Urothelium cell line (cell line): Measurements from ENCODE around the gene TTLL6.
"Not testable (repeated sequence)": the region's sequence is repeated elsewhere in the genome, so short reads cannot be mapped to it uniquely, and the experiment has no call there.

Source experiments
- DNase-seq: peaks from one replicate; pipeline ENCODE4 v3.0.0; 2011; ENCODE audit warnings: low spot score, mixed read lengths
- FAIRE-seq: peaks from 2 replicates; lab custom pipeline; 2011; peaks lifted over from hg19 to GRCh38; lab: Jason Lieb, UNC

The TTLL6 gene

DNA sequence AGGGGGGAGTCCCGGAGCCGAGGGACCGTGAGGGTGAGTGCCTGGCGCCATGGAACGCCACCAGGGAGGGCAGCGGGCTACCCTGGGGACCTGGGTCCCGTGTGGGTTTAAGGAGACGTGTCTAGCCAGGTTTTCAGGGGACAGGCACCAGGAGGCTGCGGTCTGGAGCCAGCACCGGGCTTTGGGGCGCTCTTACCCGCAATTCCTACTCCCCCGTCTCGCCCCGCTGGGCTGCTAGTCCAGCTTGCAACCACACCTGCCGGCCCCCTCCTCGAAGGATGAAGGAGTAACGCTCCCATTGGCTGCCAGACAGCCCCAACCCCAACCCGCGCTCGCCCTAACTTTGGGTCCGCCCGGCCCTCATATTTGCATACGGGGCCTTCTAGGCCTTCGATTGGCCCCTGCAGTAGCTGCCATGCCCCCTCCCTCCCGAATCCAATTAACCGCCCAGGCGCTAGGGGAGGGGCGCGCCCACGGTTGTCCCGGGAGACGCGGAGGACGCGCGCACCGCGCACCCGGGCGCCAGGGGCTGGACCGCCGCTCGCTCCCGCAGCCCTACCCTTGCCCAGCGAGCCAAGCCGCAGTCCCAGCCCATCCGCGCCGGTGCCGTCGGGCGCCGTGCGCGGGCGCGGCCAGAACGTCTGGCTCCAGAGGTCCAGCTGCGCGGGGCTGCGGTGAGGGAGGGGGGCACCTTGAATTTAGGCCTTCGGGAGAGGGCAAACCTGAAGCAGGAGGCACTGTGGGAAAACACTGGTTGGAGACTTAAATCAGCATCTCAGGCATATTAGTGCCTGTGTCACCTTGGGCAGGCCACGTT lies at the start of gene TTLL6:
Gene TTLL6, minus strand, starts transcription at position 456 of the 817 bp plus-strand sequence. Its CDS starts 157 bp downstream, at position 299.
- FAIRE-seq, result peak; percentile 87
- DNase-seq, result peak; percentile 95

DNA sequence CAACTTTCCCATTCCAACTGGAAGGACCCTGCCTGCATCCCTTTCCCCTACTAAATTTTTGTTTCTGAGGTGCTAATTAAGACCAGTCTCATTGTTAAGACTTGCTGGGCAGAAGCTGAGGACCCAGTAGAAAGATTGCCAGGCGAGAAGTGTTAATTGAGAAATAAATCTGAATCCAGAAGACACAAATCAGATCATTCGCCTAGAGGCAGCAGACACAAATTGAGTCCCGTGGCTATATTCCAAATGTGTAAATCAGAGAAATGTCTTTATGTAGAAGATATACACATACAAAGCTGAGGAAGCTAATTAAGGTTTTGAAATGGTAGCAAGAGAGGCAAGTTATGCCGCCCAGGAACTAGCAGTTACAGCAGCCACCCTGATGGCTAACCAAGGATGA lies 43.4 kb upstream of the TTLL6 start:
- FAIRE-seq, result no peak
- no peak for DNase-seq

DNA sequence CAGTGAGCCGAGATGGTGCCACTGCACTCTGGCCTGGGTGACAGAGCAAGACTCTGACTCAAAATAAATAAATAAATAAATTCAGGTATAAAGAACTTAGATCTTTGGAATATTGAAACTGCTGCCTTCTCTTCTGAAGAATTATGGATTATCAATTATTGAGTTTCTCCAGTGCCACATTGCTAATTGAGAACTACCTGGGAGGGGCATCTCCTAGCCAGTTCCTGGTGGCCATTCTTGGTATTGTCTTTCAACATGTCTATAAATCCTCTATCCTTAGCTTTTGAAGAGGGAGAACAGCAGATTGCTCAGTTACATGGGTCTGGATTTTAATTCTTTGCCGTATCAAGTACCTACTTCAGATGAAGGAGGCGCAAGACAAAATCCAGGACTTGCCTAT lies 43.0 kb upstream of the TTLL6 start:
- DNase-seq (no peak), FAIRE-seq (no peak)

DNA sequence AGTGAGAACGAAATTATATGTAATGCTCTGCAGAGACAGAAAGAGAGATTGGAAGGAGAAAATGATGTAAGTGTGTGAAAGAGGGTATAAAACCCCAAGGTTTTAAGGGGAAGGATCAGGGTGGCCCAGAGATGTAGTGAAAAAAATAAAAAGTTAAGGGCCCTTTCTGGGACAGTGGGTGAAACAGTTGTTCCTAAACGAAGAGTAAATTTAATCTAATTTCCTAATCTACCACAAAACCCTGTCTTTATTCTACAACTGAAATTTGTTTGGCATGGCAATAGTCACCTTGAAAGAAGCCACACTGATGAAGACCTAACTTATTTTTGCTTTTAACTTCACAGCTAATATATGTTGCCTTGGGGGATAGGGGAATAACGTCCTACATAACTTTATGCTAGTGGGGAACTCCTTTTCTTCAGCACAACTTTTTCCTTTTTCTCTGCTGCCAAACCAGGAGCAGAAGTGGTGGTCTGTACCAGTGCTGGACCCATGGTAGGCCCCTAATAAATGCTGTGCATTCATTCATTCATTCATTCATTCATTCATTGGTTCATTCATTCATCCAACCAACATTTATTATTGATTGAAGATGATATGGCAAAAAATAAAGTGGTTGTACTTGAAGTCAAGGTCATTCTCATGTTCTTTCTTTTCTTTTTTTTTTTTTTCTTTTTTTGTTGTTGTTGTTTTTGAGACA lies 39.2 kb upstream of the TTLL6 start:
- no peak for DNase-seq
- FAIRE-seq, result no peak

DNA sequence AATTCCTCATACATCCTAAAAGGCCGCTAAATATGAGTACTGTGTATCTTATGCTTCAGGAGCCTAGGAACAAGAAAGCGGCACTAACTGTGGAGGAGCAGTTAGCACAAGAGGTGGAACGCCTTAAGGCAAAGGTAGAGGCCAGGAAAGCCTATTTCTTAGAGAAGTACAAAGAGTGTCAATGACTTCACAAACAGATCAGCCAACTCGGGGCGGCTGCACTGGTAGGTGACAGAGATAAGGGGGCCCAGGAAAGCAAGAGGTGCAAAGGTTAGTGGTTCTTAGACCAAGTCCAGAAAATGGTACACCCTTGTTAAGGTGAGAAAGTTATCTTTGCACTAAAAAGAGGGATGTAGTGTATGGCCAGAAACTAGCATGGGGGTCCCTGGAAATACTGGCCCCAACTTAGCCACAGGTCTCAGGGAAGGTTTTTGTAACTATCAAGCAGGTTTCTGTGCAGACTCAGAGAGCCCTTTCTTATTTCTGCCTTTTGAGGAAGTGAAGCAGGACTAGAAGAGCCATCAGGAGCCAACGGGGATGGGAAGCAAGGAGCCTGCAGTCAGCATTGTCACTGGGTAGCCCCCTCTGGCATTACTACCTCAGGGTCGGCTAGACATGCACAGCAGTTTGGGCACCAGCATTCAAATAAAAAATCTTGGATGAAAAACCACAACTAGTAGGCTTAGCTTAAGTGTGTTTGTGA lies 37.9 kb upstream of the TTLL6 start:
- DNase-seq (no peak), FAIRE-seq (no peak)

DNA sequence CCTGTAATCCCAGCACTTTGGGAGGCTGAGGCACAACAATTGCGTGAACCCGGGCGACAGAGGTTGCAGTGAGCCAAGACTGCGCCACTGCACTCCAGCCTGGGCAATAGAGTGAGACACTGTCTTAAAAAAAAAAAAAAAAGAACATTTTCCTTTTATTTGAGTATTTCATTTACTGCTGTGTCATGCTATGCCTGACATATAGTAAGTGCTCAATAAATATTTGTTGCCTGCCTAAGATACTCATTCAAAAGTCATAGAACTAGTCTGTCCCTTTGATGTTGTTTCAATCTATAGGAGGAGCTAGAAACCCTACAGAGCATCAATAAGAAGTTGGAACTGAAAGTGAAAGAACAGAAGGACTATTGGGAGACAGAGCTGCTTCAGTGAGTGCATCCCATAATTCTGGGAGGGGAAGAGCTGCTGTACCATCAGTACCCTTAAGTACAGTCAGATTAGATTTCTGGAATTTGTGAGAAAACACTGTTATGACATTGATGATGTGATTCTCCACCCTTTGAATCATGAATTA lies 33.8 kb upstream of the TTLL6 start:
- DNase-seq, result no peak
- no peak for FAIRE-seq

DNA sequence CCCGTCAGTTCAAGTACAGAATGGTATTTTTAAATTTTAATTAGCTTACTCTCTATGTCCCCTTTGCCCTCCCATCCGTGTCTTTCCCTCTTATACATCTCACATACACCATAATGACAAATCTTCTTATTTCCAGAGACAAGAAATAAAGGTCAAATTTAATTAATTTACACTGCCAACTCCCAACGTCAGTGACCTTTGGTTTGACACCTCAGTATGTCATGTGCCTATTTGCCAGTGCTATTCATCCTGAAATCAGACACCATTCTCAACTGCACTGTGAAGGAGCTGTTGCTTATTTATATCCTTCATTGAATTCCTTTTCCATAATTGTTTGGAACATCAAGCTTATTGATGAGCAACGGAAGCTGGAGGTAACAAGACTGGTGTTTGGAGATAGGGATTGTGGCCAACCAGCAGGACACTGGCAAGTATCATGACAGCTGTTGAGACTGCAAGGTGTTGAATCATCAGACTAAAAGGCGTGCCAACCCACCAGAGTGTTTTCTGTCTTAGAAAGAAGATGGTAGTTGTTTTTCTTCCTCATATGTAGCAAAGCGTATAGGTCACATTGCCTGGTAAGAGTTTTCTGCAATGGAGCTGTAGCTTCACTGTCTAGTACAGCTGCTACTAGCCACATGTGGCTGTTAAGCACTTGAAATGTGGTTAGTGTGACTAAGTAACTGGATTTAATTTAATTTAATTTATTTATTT lies 26.3 kb upstream of the TTLL6 start:
- no peak for FAIRE-seq
- no peak for DNase-seq

DNA sequence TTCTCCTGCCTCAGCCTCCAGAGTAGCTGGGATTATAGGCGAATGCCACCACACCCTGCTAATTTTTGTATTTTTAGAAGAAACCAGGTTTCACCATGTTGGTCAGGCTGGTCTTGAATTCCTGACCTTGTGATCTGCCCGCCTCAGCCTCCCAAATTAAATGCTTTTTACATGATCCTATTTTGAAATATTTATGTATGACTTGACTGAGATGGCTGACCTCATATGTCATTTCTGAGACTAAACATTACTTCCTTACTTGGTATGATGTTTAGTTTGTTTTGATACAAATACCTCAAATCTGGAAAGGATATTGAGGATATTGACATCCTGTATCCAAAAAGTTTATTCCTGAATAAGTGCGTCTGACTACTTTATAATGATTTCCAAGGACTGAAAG lies 25.7 kb upstream of the TTLL6 start:
- FAIRE-seq (no peak), DNase-seq (no peak)

DNA sequence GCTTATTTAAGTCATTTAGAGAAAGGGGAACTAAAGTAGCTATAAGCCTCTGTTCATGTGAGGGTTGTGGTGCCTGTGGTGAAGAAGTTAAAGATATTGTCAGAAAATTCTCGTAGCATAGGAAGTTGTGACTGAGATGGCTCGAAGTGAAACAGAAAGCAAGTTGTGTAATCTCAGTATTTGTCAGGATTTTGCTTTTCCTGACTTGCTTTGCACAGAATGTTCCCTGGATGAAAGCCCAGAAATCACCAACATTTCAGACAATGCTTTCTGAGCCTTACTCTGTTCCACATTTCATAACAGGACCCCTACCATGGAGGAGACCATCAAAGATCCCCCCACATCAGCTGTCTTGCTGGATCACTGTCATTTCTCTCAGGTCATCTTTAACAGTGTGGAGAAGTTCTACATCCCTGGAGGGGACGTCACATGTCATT lies 24.4 kb upstream of the TTLL6 start:
- no peak for FAIRE-seq
- no peak for DNase-seq

DNA sequence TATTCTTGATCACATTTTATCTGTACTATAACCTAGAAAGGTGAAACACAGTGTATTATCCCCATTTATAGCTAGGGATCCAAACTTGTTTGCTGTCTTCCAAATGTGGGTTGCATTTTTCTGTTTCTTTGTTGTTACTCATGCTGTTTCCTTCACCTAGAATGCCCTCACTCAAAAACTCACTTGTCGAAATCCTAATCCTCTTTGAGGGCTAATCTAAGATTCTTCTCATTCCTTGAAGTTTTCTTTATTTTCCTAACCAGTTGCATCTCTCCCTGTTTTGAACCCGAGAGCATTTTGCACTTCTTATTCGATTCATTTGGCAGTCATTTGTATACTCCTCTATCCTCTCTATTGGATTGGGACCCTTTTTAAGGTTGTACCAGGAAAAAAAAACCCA lies 23.4 kb upstream of the TTLL6 start:
- FAIRE-seq (no peak), DNase-seq (no peak)

DNA sequence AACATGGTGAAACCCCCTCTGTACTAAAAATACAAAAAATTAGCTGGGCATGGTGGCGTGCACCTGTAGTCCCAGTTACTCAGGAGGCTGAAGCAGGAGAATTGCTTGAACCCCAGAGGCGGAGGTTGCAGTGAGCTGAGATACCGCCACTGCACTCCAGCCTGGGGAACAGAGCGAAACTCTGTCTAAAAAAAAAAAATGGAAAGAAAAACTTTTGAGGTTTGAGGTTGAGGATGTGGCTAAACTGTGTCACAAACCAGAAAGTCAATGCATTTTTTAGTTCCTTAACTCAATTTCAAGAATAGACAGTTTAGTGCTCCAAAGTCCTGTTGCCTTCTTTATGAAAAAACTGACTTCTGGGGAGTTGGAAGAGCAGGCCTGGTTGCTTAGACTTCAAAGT lies 20.4 kb upstream of the TTLL6 start:
- DNase-seq, FAIRE-seq: not testable (repeated sequence)

DNA sequence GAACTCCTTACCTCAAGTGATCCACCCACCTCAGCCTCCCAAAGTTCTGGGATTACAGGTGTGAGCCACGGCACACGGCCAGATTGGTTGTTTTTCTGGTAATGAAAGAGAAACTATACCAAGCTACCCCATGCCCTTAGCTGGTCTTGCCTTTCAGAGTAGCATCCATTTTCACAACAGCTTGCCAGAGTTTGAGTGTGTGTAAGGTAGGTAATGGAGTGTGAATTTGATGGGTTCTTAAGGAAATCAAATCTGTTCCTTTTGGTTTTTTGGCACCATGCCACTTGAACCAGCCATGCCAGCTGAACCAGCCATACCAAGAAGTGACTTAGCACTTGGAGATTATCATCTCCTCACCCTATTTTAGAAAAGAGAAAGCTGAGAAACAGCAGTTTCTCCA lies 18.9 kb upstream of the TTLL6 start:
- no peak for DNase-seq
- FAIRE-seq, result no peak

DNA sequence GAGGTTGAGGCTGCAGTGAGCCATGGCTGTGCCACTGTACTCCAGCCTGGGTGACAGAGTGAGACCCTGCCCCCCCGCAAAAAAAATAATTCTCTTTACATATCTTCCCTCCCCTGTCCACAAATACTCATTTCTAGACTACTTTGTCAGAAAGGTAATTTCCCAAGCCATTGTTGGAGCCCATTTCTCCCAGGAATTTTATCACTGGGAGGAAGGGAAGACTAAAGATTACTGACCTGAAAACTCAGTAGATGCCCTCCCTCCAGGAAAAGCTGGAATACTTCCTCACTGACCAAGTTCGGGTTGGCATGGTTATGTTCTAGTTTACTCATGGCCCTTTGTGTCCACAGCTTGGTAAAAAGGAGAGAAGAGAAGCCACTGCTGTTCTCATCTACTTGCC lies 17.9 kb upstream of the TTLL6 start:
- no peak for FAIRE-seq
- DNase-seq, result no peak

DNA sequence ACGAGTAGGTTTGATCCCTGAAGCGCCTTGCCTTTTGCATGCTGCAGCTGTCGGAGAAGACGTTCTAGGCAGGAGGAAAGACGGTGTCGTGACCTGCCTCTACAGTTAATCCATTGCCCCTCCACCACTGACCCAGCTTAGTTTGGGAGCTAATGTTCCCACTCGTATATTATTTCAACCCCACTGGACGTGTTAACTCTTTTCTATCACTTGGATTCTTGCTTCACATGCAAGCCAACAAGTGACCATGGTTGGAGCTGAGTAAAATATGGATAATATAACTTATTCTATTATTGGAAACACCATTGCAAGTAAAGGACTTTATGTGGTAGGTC lies 14.5 kb upstream of the TTLL6 start:
- no peak for FAIRE-seq
- no peak for DNase-seq

DNA sequence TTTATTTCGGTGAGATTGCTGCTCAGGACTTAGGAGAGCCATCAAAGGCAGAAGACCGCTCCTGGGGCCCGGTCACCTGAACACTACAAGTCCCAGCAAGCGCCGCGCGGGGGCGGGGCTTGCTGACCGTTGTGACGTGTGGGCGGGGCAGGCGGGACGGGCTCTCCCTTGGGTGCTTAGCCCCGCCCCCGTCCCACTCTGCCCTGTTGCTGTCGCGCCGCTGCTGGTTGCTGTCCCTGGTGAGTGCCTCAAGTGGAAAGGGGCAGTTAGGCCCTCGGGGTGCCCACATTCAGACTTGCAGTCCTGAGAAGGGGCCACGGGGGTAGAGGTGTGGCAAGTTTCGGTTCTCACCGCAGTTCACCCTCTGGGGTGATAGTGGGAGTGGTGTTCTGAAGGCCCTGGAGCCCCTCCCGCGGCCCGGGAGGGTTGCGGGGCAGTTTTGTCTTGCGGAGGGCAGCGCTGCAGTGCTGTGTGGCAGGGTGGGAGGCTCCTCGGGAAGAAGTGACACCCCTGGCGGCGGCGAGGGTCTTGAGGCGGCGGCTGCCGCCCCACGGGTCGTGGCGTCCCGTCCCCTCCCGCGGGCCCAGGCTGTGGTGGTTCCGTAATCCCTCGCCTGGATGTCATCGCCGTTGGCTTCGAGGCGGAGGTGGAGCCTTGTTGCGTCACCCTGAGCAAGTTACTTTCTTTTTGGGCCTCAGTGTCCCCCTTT lies 14.0 kb upstream of the TTLL6 start, which contains the start of gene CALCOCO2:
Gene CALCOCO2, plus strand, starts transcription at position 196 of the 709 bp plus-strand sequence. CDS start 10,673 bp downstream, outside the sequence.
- FAIRE-seq, result no peak
- DNase-seq, result peak; percentile 96

DNA sequence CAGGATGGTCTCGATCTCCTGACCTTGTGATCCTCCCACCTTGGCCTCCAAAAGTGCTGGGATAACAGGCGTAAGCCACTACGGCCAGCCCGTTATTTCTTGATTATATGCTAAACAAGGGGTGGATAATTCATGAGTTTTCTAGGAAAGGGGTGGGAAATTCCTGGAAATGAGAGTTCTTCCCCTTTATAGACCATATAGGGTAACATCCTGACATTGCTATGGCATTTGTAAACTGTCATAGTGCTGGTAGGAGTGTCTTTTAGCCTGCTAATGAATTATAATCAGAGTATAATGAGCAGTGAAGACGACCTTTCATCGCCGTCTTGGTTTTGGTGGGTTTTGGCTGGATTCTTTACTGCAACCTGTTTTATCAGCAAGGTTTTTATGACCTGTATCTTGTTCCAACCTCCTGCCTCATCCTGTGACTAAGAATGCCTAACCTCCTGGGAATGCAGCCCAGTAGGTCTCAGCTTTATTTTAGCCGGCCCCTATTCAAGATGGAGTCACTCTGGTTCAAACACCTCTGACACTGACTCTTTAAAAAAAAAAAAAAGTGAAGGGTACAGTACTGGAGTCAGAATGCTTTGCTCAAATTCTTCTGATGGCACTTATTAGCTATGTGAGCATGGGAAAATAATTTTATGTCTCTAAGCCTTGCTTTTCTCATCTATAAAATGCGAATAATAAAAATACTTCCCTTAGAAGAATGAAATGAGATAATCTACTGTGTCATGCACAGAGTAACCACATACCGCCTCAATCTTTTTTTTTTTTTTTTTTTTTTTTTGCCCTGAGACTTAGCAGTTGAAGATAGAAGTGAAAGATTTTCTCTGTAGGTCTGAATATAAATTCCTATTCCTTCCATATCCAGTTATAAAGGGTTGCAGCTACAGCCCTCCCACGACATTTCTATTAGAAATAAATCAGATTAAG lies 8.7 kb upstream of the TTLL6 start:
- FAIRE-seq (no peak), DNase-seq (no peak)

DNA sequence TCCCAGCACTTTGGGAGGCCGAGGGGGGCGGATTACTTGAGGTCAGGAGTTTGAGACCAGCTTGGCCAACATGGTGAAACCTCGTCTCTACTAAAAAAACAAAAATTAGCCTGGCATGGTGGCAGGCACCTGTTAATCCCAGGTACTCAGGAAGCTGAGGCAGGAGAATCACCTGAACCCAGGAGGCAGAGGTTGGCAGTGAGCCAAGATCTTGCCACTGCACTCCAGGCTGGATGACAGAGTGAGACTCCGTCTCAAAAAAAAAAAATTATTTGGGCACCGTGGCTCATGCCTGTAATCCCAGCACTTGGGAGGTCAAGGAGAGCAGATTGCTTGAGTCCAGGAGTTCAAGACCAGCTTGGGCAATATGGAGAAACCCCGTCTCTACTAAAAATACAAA lies 3.9 kb upstream of the TTLL6 start:
- not testable (repeated sequence) for FAIRE-seq, DNase-seq

DNA sequence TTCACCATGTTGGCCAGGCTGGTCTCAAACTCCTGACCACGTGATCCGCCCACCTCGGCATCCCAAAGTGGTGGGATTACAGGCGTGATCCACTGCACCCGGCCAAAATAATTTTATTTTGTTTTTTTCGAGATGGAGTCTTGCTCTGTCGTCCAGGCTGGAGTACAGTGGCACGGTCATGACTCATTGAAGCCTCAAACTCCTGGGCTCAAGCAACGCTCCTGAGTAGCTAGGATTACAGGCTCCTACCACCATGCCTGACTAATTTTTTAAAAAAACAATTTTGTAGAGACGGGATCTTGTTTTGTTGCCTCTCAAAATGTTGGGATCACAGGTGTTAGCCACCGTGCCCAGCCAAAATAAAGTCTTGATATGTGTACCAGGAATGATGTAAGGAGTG lies 2.4 kb upstream of the TTLL6 start:
- FAIRE-seq (no peak), DNase-seq (no peak)

DNA sequence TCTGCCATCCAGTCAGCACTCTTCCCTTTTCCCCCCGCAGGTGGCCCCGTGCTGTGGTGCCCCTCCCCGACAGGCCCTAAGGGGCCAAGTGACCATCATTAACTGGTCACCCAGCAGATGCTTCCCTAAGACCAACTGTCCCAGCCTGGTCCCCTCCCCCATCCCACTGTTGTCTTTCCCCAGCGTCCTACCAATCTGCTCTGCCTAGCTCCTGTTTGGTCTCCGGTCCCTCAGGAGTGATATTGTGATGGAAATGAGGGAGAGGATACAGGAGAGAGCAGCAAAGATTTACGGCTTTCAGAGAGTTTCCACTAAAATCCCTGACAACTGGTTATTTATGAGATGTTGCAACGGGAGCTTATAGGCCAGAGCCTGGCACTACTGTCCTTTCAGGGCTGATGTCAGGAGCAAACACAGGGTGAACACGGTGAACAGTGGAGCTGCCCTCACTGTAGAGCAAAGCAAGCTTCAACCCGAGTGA lies 1.4 kb upstream of the TTLL6 start:
- no peak for FAIRE-seq

More for the DNA sequence above, 1.4 kb upstream of the TTLL6 start:
- no peak for DNase-seq
